NCI-H1694 treated with DMSO at 0.1 percent for 48 hours (cell line): ENCODE data around the gene PNRC2.
"Not testable (repeated sequence)": the region's sequence is repeated elsewhere in the genome, so short reads cannot be mapped to it uniquely, and the experiment has no call there.

Source experiments
- DNase-seq: peaks from one replicate; lab custom pipeline; 2025; lab: John Stamatoyannopoulos, UW

PNRC2 gene

GRCh38 chr1:23953020-23953419 lies 6.6 kb upstream of the PNRC2 start:
- DNase-seq: no peak

GRCh38 chr1:23957096-23957495 lies 2.5 kb upstream of the PNRC2 start:
- DNase-seq: peak; percentile 81

- DNase-seq: not testable (repeated sequence)
These were observed 1.4 kb upstream of the PNRC2 start for GRCh38 chr1:23958040-23958809.

- DNase-seq: peak; percentile 80
These were observed 693 bp upstream of the PNRC2 start for GRCh38 chr1:23958810-23959460.

GRCh38 chr1:23960291-23961020 lies 828 bp downstream of the PNRC2 start:
- DNase-seq: no peak

GRCh38 chr1:23963617-23964234 lies 4.1 kb downstream of the PNRC2 start:
- no peak for DNase-seq

- no peak for DNase-seq
These were observed 4.6 kb downstream of the PNRC2 start for GRCh38 chr1:23964235-23964668.

- DNase-seq: no peak
These were observed 5.4 kb downstream of the PNRC2 start for GRCh38 chr1:23964790-23965740.

GRCh38 chr1:23966973-23967493 lies 7.4 kb downstream of the PNRC2 start:
- no peak for DNase-seq

- DNase-seq: no peak
These were observed 8.2 kb downstream of the PNRC2 start for GRCh38 chr1:23967871-23968270.

GRCh38 chr1:23977187-23977853 lies 17.7 kb downstream of the PNRC2 start:
- no peak for DNase-seq

- DNase-seq: no peak
These were observed 18.2 kb downstream of the PNRC2 start for GRCh38 chr1:23977854-23978191.

- DNase-seq: no peak
These were observed 19.2 kb downstream of the PNRC2 start for GRCh38 chr1:23978805-23979204.

GRCh38 chr1:23979387-23979880 lies 19.8 kb downstream of the PNRC2 start:
- no peak for DNase-seq

GRCh38 chr1:23979881-23980727 lies 20.5 kb downstream of the PNRC2 start, which contains the start of gene SRSF10:
SRSF10 (minus strand) TSS chr1:23980327; CDS start chr1:23980255, 72 bp downstream.
- DNase-seq: peak; percentile 96

- no peak for DNase-seq
These were observed 21.1 kb downstream of the PNRC2 start for GRCh38 chr1:23980728-23981070.

- no peak for DNase-seq
These were observed 25.0 kb downstream of the PNRC2 start for GRCh38 chr1:23984417-23985186.

GRCh38 chr1:23987038-23987437 lies 27.4 kb downstream of the PNRC2 start:
- not testable (repeated sequence) for DNase-seq

GRCh38 chr1:23989263-23989662 lies 29.6 kb downstream of the PNRC2 start:
- DNase-seq: no peak
